IMR-90 (cell line): ENCODE measurements around the gene ZNF181. TPM values are rescaled to one million over a fixed set of nuclear protein-coding genes. Genes with fewer than 3 reads are reported as not detected.
A peak's percentile ranks its signal among the peaks of the same experiment; 100 is the strongest.

Experiments used
- ATAC-seq: fragments of 200-7000 bp; cut with Tn5 transposase; 2 replicates; pipeline ENCODE4 v1.9.1; 2020; ENCODE audit warnings: low read depth, mild to moderate bottlenecking, moderate library complexity
- BruUV-seq: library from RNA; stranded (reverse); fragments of 400-500 nt; replicated peaks from 2 replicates; lab custom pipeline; 2021; lab: Mats Ljungman, UMichigan
- CTCF ChIA-PET: fragments of 300-600 bp; formaldehyde crosslinking; extraction: SDS; loops from one replicate; lab custom pipeline; 2021; ENCODE audit warnings: antibody characterized with exemption; lab: Yijun Ruan, JAX
- POLR2A ChIA-PET: fragments of 300-600 bp; sonication (Branson Sonifier 250); formaldehyde crosslinking; loops from one replicate; lab custom pipeline; 2022; ENCODE audit warnings: antibody characterized with exemption; ENCODE audit not compliant: unreplicated experiment; lab: Charles Lee
- DNase-seq: peaks from one replicate; pipeline ENCODE4 v3.0.0; 2013
- H2AFZ ChIP-seq: replicated peaks from 2 replicates; pipeline ENCODE3; 2013; ENCODE audit warnings: low read length, mild to moderate bottlenecking; ENCODE audit not compliant: poor library complexity
- H2AK5ac ChIP-seq: 2 replicates; pipeline ENCODE4 v1.6.1; 2013; ENCODE audit warnings: low read depth, low read length, inconsistent platforms
- H2AK9ac ChIP-seq: replicated peaks from 2 replicates; pipeline ENCODE3; 2013; ENCODE audit warnings: mild to moderate bottlenecking, low read depth, low read length, moderate library complexity; ENCODE audit not compliant: poor library complexity
- H2BK120ac ChIP-seq: 2 replicates; pipeline ENCODE4 v1.6.1; 2013; ENCODE audit warnings: low read depth, low read length, inconsistent platforms
- H2BK15ac ChIP-seq: 3 replicates; pipeline ENCODE4 v1.6.1; 2013; ENCODE audit warnings: low read depth, low read length, inconsistent platforms
- H2BK20ac ChIP-seq: 2 replicates; pipeline ENCODE4 v1.6.1; 2013; ENCODE audit warnings: low read depth, mild to moderate bottlenecking, inconsistent platforms, low read length, moderate library complexity
- H2BK5ac ChIP-seq: 2 replicates; pipeline ENCODE4 v1.6.1; 2013; ENCODE audit warnings: mild to moderate bottlenecking, low read depth, low read length, inconsistent platforms; ENCODE audit not compliant: poor library complexity, severe bottlenecking
- H3K14ac ChIP-seq: replicated peaks from 2 replicates; pipeline ENCODE4 v1.6.1; 2013; ENCODE audit warnings: low read depth, low read length, inconsistent platforms
- H3K18ac ChIP-seq: 2 replicates; pipeline ENCODE4 v1.6.1; 2013; ENCODE audit warnings: low read depth, low read length, control low read depth
- H3K23ac ChIP-seq: 2 replicates; pipeline ENCODE4 v1.6.1; 2013; ENCODE audit warnings: low read depth, low read length, inconsistent platforms
- H3K27ac ChIP-seq: 2 replicates; pipeline ENCODE4 v1.5.1; 2013; ENCODE audit warnings: mild to moderate bottlenecking, control low read depth, low read length; ENCODE audit not compliant: insufficient read depth
- H3K27me3 ChIP-seq: 2 replicates; pipeline ENCODE4 v1.6.1; 2013; ENCODE audit warnings: low read length; ENCODE audit not compliant: control insufficient read depth, insufficient read depth
- H3K36me3 ChIP-seq: 2 replicates; pipeline ENCODE4 v1.6.1; 2013; ENCODE audit warnings: low read length, mixed read lengths; ENCODE audit not compliant: control insufficient read depth, insufficient read depth
- H3K4ac ChIP-seq: 2 replicates; pipeline ENCODE4 v1.6.1; 2013; ENCODE audit warnings: low read depth, low read length, inconsistent platforms
- H3K4me1 ChIP-seq: 2 replicates; pipeline ENCODE4 v1.6.1; 2013; ENCODE audit warnings: low read length, mixed read lengths; ENCODE audit not compliant: control insufficient read depth, insufficient read depth
- H3K4me2 ChIP-seq: 2 replicates; pipeline ENCODE4 v1.6.1; 2013; ENCODE audit warnings: low read depth, mild to moderate bottlenecking, control low read depth, low read length, moderate library complexity
- H3K4me3 ChIP-seq: 2 replicates; pipeline ENCODE4 v1.5.1; 2013; ENCODE audit warnings: low read depth, mild to moderate bottlenecking, control low read depth, low read length, moderate library complexity; ENCODE audit not compliant: insufficient read depth
- H3K56ac ChIP-seq: 2 replicates; pipeline ENCODE4 v1.6.1; 2013; ENCODE audit warnings: low read length, inconsistent platforms; ENCODE audit not compliant: insufficient read depth; ENCODE audit errors: extremely low read depth
- H3K79me1 ChIP-seq, 2 experiments: 2 replicates each; pipeline ENCODE4 v1.6.1; 2013; ENCODE audit warnings: low read length in 2 of 2, inconsistent platforms in 1 of 2, low read depth in 1 of 2
- H3K9ac ChIP-seq: 2 replicates; pipeline ENCODE4 v1.6.1; 2013; ENCODE audit warnings: low read depth, low read length, control low read depth
- H3K9me1 ChIP-seq: 2 replicates; pipeline ENCODE4 v1.6.1; 2013; ENCODE audit warnings: low read length, inconsistent platforms; ENCODE audit not compliant: insufficient read depth
- H3K9me3 ChIP-seq: 2 replicates; pipeline ENCODE4 v1.6.1; 2013; ENCODE audit warnings: low read length; ENCODE audit not compliant: control insufficient read depth, insufficient read depth
- H4K20me1 ChIP-seq: 2 replicates; pipeline ENCODE4 v1.6.1; 2013; ENCODE audit warnings: low read length, inconsistent platforms; ENCODE audit not compliant: insufficient read depth
- H4K5ac ChIP-seq: 2 replicates; pipeline ENCODE4 v1.6.1; 2013; ENCODE audit warnings: mild to moderate bottlenecking, low read depth, low read length, control low read depth
- H4K8ac ChIP-seq, 2 experiments: 2 replicates each; pipeline ENCODE4 v1.6.1; 2013; ENCODE audit warnings: low read depth in 2 of 2, low read length in 2 of 2, control low read depth in 1 of 2, inconsistent platforms in 1 of 2
- H4K91ac ChIP-seq: 2 replicates; pipeline ENCODE4 v1.6.1; 2013; ENCODE audit warnings: low read depth, low read length, inconsistent platforms; ENCODE audit not compliant: insufficient read depth
- CEBPB ChIP-seq: IDR thresholded peaks from 2 replicates; pipeline ENCODE4 v1.6.1; 2012; ENCODE audit warnings: low read depth, low read length, improper control_type of control experiment
- CHD1 ChIP-seq: IDR thresholded peaks from 2 replicates; pipeline ENCODE4 v1.6.1; 2012; ENCODE audit warnings: low read depth, low read length, improper control_type of control experiment
- MXI1 ChIP-seq: IDR thresholded peaks from 2 replicates; pipeline ENCODE4 v1.6.1; 2012; ENCODE audit warnings: low read depth, mild to moderate bottlenecking, low read length, moderate library complexity, borderline replicate concordance
- RAD21 ChIP-seq: IDR thresholded peaks from 2 replicates; pipeline ENCODE4 v1.6.1; 2012; ENCODE audit warnings: low read length, improper control_type of control experiment
- RCOR1 ChIP-seq: IDR thresholded peaks from 2 replicates; pipeline ENCODE4 v1.6.1; 2012; ENCODE audit warnings: mild to moderate bottlenecking, low read length, improper control_type of control experiment; ENCODE audit not compliant: insufficient replicate concordance
- SMC3 ChIP-seq: fragments of 150-350 bp; IDR thresholded peaks from 2 replicates; pipeline ENCODE4 v1.6.1; 2016; ENCODE audit warnings: low read depth, mild to moderate bottlenecking, antibody characterized with exemption, low read length, moderate library complexity
- WGBS, 2 experiments: methylation state at CpG; one replicate each; pipeline versions ENCODE4 v1.1.5 to v1.1.7; 2013; ENCODE audit warnings: missing lambda C conversion rate in 2 of 2; ENCODE audit not compliant: insufficient read length in 1 of 2; ENCODE audit errors: extremely low coverage in 2 of 2; 5-methylcytosine and 5-hydroxymethylcytosine counted together
- dilution Hi-C: fragments of 300-500 bp; cut with HindIII; formaldehyde crosslinking; loops from one replicate; pipeline ENCODE4 v1.14.3; 2018; ENCODE audit warnings: low sequenced_read_pairs; ENCODE audit not compliant: unreplicated experiment
- in situ Hi-C: fragments of 300-500 bp; cut with MboI; formaldehyde crosslinking; loops from 3 replicates; pipeline ENCODE4 v1.14.3; 2019; ENCODE audit warnings: low sequenced_read_pairs, inconsistent platforms, mixed read lengths
- intact Hi-C: fragments of 100-400 bp; cut with micrococcal nuclease; formaldehyde crosslinking; loops from 2 replicates; pipeline ENCODE4 v1.10.0; 2022
- polyA plus RNA-seq, 3 experiments: library from polyadenylated mRNA; depleted of rRNA; stranded (reverse); fragments of >200 nt; gene quantifications; 2 replicates each; pipeline ENCODE4 v1.2.3, GENCODE V29; 2012; ENCODE audit warnings: low replicate concordance in 1 of 3
- total RNA-seq: library from RNA; depleted of rRNA; stranded (reverse); fragments of >200 nt; gene quantifications from 2 replicates; pipeline ENCODE4 v1.2.3, GENCODE V29; 2012
- TF ChIP-seq, protein P1 (sequence below): conservative IDR thresholded peaks from 2 replicates; pipeline ENCODE4 v1.5.1; 2012; ENCODE audit warnings: mild to moderate bottlenecking, low read depth, low read length, improper control_type of control experiment

ZNF181 gene
- total and polyA plus RNA-seq, 2 of the 4 experiments (the other 2 are of a cell fraction), result 3.8 to 7.5 TPM

GRCh38 chr19:34793565-34793964, 59.5 kb downstream of the ZNF181 start:
- Histone ChIP-seq H4K8ac (peak overlapping the region; percentile 42 to 51; a peak in 3 of 4 replicates), H2AFZ (peak overlapping the region; percentile 78), H2BK15ac (no peak overlapping the region), H3K27me3 (no peaks in the 10 kb centered on the region), H3K9ac (peak overlapping the region; percentile 81; the same call in 1 of the 2 replicates), H2BK120ac (no peak overlapping the region), H3K4me1 (no peaks in the 10 kb centered on the region), H2AK5ac (no peak overlapping the region), H4K91ac (no peak overlapping the region), H3K4me2 (peak overlapping the region; percentile 94), H3K18ac (peak overlapping the region; percentile 55; the same call in 1 of the 2 replicates), H4K20me1 (no peaks in the 10 kb centered on the region), H3K27ac (peak overlapping the region; percentile 61; the same call in 1 of the 2 replicates), H3K9me1 (no peaks in the 10 kb centered on the region), H4K5ac (peak overlapping the region; percentile 76), H3K14ac (no peak overlapping the region), H3K79me1 (no peaks in the 10 kb centered on the region), H2BK20ac (no peak overlapping the region), H3K9me3 (no peaks in the 10 kb centered on the region), H3K23ac (no peak overlapping the region), H3K4me3 (peak overlapping the region; percentile 24; the same call in 1 of the 2 replicates), H2BK5ac (no peak overlapping the region), H3K56ac (no peak overlapping the region; the same call in 1 of the 2 replicates), H2AK9ac (no peak overlapping the region), H3K36me3 (no peaks in the 10 kb centered on the region), H3K4ac (no peak overlapping the region)
- BruUV-seq, result no TSS peak
- dilution Hi-C loops (no loop called here), intact Hi-C loops (no loop called here), in situ Hi-C loops (no loop called here)
- ATAC-seq, result peak; percentile 81
- DNase-seq, result no peak
- TF ChIP-seq CHD1 (no peak), CEBPB (no peak), SMC3 (no peak), RAD21 (no peak), MXI1 (no peak), RCOR1 (no peak)
- TF ChIP-seq, protein P1, sequence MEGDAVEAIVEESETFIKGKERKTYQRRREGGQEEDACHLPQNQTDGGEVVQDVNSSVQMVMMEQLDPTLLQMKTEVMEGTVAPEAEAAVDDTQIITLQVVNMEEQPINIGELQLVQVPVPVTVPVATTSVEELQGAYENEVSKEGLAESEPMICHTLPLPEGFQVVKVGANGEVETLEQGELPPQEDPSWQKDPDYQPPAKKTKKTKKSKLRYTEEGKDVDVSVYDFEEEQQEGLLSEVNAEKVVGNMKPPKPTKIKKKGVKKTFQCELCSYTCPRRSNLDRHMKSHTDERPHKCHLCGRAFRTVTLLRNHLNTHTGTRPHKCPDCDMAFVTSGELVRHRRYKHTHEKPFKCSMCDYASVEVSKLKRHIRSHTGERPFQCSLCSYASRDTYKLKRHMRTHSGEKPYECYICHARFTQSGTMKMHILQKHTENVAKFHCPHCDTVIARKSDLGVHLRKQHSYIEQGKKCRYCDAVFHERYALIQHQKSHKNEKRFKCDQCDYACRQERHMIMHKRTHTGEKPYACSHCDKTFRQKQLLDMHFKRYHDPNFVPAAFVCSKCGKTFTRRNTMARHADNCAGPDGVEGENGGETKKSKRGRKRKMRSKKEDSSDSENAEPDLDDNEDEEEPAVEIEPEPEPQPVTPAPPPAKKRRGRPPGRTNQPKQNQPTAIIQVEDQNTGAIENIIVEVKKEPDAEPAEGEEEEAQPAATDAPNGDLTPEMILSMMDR, result no peak
- no CpG with 5 or more reads among the region's 3 CpGs for WGBS, 2 experiments
- POLR2A ChIA-PET, result no interaction called here
- CTCF ChIA-PET, result no interaction called here
